Measurements from ENCODE around the gene MAPK8IP3.

DNA sequence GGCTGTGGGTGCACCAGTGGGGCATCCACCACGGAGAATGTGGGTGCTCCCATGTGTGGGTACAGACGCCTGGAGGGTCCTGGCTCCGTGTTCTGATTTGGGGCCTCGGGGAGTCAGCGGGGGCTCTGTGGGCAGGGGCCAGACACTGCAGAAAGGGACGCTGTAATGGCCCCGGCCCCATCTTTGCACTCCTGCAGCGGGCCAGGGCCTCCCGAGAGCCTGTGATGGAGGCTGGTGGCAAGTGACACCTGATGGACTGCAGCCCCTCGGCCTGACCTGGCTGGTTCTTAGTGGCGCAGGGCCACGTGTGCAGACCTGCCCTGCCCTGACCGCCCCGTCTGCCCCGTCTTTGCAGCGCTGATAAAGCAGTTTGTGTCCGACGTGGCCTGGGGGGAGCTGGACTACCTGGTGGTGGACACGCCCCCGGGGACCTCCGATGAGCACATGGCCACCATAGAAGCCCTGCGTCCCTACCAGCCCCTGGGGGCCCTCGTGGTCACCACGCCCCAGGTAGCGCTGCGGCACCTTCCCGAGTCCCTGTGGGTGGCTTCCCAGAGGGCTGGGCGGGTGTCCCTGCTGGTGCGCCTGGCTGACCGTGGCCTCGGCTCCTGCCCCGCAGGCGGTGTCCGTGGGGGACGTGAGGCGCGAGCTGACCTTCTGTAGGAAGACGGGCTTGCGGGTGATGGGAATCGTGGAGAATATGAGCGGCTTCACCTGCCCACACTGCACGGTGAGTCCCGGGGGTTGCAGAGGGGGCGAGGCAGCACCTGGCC lies 81.5 kb downstream of the MAPK8IP3 start:
- TF ChIP-seq, protein P1, sequence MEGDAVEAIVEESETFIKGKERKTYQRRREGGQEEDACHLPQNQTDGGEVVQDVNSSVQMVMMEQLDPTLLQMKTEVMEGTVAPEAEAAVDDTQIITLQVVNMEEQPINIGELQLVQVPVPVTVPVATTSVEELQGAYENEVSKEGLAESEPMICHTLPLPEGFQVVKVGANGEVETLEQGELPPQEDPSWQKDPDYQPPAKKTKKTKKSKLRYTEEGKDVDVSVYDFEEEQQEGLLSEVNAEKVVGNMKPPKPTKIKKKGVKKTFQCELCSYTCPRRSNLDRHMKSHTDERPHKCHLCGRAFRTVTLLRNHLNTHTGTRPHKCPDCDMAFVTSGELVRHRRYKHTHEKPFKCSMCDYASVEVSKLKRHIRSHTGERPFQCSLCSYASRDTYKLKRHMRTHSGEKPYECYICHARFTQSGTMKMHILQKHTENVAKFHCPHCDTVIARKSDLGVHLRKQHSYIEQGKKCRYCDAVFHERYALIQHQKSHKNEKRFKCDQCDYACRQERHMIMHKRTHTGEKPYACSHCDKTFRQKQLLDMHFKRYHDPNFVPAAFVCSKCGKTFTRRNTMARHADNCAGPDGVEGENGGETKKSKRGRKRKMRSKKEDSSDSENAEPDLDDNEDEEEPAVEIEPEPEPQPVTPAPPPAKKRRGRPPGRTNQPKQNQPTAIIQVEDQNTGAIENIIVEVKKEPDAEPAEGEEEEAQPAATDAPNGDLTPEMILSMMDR (IDR thresholded peaks at IDR 0.05; ENCODE audit: borderline replicate concordance, extremely low read depth, low read length, poor library complexity, severe bottlenecking) = no peak
- TF ChIP-seq EZH2 (IDR thresholded peaks at IDR 0.05; ENCODE audit: borderline replicate concordance, low read depth, low read length, severe bottlenecking) = no peak

All from DND-41 (cell line).